Lung (tissue), 12 donors: ENCODE measurements around the gene KIAA0232. TPM values are rescaled to one million over a fixed set of nuclear protein-coding genes. Genes with fewer than 3 reads are reported as not detected.

Experiments
- ATAC-seq: fragments of 200-7000 bp; cut with Tn5 transposase; one replicate; pipeline ENCODE4 v1.9.1; 2020; ENCODE audit warnings: moderate number of reproducible peaks; ENCODE audit not compliant: insufficient read depth, low FRiP score
- DNase-seq, 3 donors: peaks; one replicate each; pipeline ENCODE4 v3.0.0-alpha.2; 2013 to 2017
- H3K27ac ChIP-seq, 2 donors: one replicate each; pipeline ENCODE4 v1.5.1; 2013; ENCODE audit warnings: mild to moderate bottlenecking in 2 of 2, moderate library complexity in 2 of 2, control low read depth in 1 of 2, inconsistent platforms in 1 of 2, low read depth in 1 of 2, low read length in 1 of 2
- H3K27me3 ChIP-seq, 3 donors: one replicate each; pipeline ENCODE4 v1.5.1; 2013; ENCODE audit warnings: low read length in 2 of 3; ENCODE audit not compliant: control insufficient read depth in 3 of 3, insufficient read depth in 3 of 3
- H3K36me3 ChIP-seq, 4 donors: one replicate each; pipeline ENCODE4 v1.5.1; 2013; ENCODE audit warnings: low read length in 4 of 4, mild to moderate bottlenecking in 1 of 4, moderate library complexity in 1 of 4; ENCODE audit not compliant: control insufficient read depth in 4 of 4, insufficient read depth in 4 of 4
- H3K4me1 ChIP-seq, 5 donors: one replicate each; pipeline ENCODE4 v1.5.1; 2013; ENCODE audit warnings: low read length in 5 of 5, mild to moderate bottlenecking in 2 of 5, moderate library complexity in 1 of 5; ENCODE audit not compliant: control insufficient read depth in 5 of 5, insufficient read depth in 5 of 5
- H3K4me3 ChIP-seq: one replicate; pipeline ENCODE4 v1.5.1; 2013; ENCODE audit warnings: mild to moderate bottlenecking, control low read depth, moderate library complexity
- H3K9ac ChIP-seq, 2 donors: one replicate each; pipeline ENCODE4 v1.5.1; 2013; ENCODE audit warnings: low read length in 2 of 2, control low read depth in 1 of 2; ENCODE audit not compliant: insufficient read depth in 1 of 2
- H3K9me3 ChIP-seq, 4 donors: one replicate each; pipeline ENCODE4 v1.5.1; 2013; ENCODE audit warnings: low read length in 3 of 4, mild to moderate bottlenecking in 1 of 4, moderate library complexity in 1 of 4; ENCODE audit not compliant: control insufficient read depth in 4 of 4, insufficient read depth in 3 of 4
- WGBS, 2 donors: extraction: QIAGEN DNeasy Blood & Tissue Kit; methylation state at CpG; one replicate each; pipeline ENCODE4 v1.1.7; 2013; 5-methylcytosine and 5-hydroxymethylcytosine counted together
- polyA plus RNA-seq, 2 donors: library from polyadenylated mRNA; stranded (reverse); fragments of 200-250 nt; gene quantifications; one replicate each; pipeline ENCODE4 v1.2.1, GENCODE V29; 2013
- total RNA-seq, 2 donors: library from RNA; depleted of rRNA in 1 of 2; stranded (reverse); fragments of >200 nt in 1 of 2; gene quantifications; one replicate each; pipeline ENCODE4 v1.2.1, GENCODE V29; 2014 to 2021
- TF ChIP-seq, protein P1 (sequence below): IDR thresholded peaks from 2 replicates; pipeline ENCODE4 v1.5.1; 2012; ENCODE audit warnings: mild to moderate bottlenecking; ENCODE audit errors: control extremely low read depth, extremely low read depth
- donor health status: control.
- donor health status: control.
- donor health status: Bipolar disorder and iron deficiency.
- donor health status: healthy.
- donor health status: DM: yes; HTN: yes; CAD: no.

KIAA0232 gene
- total and polyA plus RNA-seq, 4 donors = 6.8 to 34.6 (median 18.7) TPM

DNA sequence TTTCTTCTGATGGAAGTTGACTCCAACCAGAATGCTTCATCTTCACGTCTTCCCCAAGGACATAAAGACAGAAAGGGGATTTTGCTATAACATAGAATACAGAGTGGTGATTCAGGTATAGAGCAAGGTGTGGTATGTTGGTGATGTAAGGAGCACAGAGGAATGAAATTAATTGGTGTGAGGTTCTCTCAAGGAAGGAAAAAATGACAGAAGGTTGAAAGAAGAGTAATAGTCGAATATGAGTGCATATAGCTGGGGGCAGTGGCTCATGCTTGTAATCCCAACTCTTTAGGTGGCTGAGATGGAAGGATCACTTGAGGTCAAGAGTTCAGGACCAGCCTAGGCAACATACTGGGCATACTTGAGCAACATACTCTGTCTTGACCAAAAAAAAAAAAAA lies 20.1 kb downstream of the KIAA0232 start:
- Histone ChIP-seq H3K4me1 (peaks cover 0 to 23% (median 0%) of the 10 kb centered on the region in 5 donors), H3K9ac (no peak overlapping the region), H3K36me3 (peaks cover 0 to 4% (median 0%) of the 10 kb centered on the region in 4 donors), H3K27ac (no peak overlapping the region), H3K9me3 (no peaks in the 10 kb centered on the region), H3K4me3 (no peak overlapping the region), H3K27me3 (no peaks in the 10 kb centered on the region)
- ATAC-seq = no peak
- TF ChIP-seq, protein P1, sequence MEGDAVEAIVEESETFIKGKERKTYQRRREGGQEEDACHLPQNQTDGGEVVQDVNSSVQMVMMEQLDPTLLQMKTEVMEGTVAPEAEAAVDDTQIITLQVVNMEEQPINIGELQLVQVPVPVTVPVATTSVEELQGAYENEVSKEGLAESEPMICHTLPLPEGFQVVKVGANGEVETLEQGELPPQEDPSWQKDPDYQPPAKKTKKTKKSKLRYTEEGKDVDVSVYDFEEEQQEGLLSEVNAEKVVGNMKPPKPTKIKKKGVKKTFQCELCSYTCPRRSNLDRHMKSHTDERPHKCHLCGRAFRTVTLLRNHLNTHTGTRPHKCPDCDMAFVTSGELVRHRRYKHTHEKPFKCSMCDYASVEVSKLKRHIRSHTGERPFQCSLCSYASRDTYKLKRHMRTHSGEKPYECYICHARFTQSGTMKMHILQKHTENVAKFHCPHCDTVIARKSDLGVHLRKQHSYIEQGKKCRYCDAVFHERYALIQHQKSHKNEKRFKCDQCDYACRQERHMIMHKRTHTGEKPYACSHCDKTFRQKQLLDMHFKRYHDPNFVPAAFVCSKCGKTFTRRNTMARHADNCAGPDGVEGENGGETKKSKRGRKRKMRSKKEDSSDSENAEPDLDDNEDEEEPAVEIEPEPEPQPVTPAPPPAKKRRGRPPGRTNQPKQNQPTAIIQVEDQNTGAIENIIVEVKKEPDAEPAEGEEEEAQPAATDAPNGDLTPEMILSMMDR = no peak
- no peak for DNase-seq
- 96% methylated on average over 2 of the region's 2 CpGs for WGBS, 2 donors

DNA sequence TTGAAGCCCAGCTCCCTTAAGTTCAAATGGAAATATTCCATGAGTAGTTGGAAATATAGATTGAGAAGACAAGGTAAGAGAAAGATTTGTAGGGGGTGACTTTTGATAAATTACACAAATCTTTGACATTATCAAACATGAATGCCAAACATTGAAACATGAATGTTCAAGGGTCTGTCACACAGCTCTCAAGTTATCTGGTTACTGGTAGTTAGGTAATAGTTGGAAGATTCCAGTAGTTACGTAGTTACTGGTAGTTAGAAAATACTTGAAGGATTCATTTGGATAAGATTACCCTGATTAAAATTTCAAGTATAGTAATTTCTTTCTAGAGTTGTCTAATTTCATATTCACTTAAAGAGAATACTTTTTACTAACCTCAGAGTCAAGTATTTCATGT lies 20.7 kb downstream of the KIAA0232 start:
- TF ChIP-seq, protein P1 = no peak
- H3K4me1 ChIP-seq = peaks cover 0 to 20% (median 0%) of the 10 kb centered on the region in 5 donors
- H3K27ac ChIP-seq = no peak overlapping the region
- 69 to 72% methylated on average over 1 of the region's 1 CpG for WGBS, 2 donors
- ATAC-seq (no peak), DNase-seq (no peak)
- no peak overlapping the region for H3K9ac ChIP-seq
- no peak overlapping the region for H3K4me3 ChIP-seq
- no peaks in the 10 kb centered on the region for H3K27me3 ChIP-seq
- H3K36me3 ChIP-seq = peaks cover 0 to 4% (median 0%) of the 10 kb centered on the region in 4 donors
- no peaks in the 10 kb centered on the region for H3K9me3 ChIP-seq

DNA sequence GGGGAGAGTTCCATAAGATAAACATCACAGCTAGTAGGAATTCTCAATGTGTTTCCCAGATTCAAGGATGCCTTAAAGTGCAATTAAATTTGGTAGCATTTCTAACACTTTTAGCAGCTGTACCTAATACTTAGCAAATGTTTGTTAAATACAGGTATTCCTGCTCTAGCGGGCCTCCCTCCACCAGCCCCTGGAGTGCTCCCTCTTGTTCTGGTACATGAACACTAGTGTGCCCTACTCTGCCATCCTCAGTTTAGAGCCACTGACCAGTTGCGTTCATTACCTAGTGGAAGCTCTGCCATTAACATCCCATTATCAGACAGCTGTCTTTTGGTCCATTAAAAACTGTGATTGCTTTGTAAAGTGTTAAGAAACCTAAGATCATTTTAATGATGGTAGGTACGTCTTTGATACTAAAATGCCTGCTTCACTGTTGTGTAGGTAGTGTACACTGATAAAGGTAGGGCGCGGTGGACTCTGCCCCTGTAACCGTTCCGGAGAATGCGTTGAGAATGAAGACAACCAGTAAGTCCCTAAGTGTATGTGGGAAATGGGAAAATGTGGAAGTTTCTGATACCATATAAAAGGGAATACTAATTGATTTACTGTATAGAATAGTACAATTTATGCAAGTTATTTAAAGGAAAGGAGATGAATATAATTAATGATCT lies 21.7 kb downstream of the KIAA0232 start:
- no peak overlapping the region for H3K27ac ChIP-seq
- H3K4me1 ChIP-seq = peaks cover 0 to 23% (median 0%) of the 10 kb centered on the region in 5 donors
- ATAC-seq = no peak
- H3K4me3 ChIP-seq = no peak overlapping the region
- no peaks in the 10 kb centered on the region for H3K9me3 ChIP-seq
- H3K9ac ChIP-seq = no peak overlapping the region
- DNase-seq = no peak
- WGBS, 2 donors = 94 to 97% methylated on average over 8 of the region's 8 CpGs
- peaks cover 0 to 2% (median 0%) of the 10 kb centered on the region in 4 donors for H3K36me3 ChIP-seq
- H3K27me3 ChIP-seq = no peaks in the 10 kb centered on the region
- TF ChIP-seq, protein P1 = no peak
